ENCODE measurements around the gene PRR5.
A peak's percentile ranks its signal among the peaks of the same experiment; 100 is the strongest.

DNA sequence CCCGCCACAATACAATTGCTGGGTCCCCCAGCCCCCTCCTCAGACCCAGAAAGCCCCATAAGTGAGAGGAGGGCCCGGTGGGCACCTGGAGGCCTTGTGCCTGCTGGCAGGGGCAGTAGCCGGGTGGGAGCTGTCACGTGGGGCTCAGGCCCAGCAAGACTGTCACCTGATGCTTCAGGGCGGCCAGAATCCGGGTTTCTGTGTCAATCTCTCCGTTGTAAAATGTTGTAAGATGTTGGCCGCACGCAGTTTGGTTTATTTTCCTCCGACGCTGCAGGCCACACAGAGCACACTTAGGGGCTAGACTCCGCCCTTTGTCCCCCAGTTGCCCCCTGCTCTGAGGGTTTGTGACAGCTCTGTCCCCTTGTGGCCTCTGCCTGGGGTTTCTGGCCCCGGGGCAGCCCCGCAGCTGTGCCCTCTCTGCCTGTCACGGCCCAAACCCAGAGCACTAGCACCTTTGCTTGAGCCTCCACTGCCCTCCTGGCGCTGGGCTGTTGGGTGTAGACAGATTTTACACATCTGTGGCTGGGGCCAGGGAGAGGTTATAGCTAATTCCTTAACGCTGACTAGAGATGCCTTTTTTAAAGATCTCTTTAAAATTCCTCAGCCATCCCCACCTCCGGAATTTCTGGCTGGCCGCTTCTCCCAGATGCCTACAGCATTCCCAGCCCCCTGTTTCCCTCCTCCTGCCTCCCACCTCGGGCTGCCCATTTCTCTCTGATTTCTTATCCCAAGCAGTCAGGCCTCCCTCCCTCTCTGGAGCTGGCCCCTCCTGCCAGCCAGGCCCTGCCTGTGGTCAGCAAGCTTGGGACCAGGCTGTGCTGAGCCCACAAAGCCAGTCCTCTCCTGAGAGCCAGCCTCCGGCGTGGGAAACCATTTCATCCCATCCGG is 3.2 kb upstream of the PRR5 start:
- TF ChIP-seq SP1 (IDR thresholded peaks at IDR 0.05) (no peak), RXRA (IDR thresholded peaks at IDR 0.05) (peak in 1 of 2 donors; percentile 22), RAD21 (IDR thresholded peaks at IDR 0.05) (no peak), TAF1 (conservative IDR thresholded peaks at IDR 0.05) (no peak)
- TF ChIP-seq, protein P1, sequence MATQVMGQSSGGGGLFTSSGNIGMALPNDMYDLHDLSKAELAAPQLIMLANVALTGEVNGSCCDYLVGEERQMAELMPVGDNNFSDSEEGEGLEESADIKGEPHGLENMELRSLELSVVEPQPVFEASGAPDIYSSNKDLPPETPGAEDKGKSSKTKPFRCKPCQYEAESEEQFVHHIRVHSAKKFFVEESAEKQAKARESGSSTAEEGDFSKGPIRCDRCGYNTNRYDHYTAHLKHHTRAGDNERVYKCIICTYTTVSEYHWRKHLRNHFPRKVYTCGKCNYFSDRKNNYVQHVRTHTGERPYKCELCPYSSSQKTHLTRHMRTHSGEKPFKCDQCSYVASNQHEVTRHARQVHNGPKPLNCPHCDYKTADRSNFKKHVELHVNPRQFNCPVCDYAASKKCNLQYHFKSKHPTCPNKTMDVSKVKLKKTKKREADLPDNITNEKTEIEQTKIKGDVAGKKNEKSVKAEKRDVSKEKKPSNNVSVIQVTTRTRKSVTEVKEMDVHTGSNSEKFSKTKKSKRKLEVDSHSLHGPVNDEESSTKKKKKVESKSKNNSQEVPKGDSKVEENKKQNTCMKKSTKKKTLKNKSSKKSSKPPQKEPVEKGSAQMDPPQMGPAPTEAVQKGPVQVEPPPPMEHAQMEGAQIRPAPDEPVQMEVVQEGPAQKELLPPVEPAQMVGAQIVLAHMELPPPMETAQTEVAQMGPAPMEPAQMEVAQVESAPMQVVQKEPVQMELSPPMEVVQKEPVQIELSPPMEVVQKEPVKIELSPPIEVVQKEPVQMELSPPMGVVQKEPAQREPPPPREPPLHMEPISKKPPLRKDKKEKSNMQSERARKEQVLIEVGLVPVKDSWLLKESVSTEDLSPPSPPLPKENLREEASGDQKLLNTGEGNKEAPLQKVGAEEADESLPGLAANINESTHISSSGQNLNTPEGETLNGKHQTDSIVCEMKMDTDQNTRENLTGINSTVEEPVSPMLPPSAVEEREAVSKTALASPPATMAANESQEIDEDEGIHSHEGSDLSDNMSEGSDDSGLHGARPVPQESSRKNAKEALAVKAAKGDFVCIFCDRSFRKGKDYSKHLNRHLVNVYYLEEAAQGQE (IDR thresholded peaks at IDR 0.05), result no peak
- TF ChIP-seq, protein P2, sequence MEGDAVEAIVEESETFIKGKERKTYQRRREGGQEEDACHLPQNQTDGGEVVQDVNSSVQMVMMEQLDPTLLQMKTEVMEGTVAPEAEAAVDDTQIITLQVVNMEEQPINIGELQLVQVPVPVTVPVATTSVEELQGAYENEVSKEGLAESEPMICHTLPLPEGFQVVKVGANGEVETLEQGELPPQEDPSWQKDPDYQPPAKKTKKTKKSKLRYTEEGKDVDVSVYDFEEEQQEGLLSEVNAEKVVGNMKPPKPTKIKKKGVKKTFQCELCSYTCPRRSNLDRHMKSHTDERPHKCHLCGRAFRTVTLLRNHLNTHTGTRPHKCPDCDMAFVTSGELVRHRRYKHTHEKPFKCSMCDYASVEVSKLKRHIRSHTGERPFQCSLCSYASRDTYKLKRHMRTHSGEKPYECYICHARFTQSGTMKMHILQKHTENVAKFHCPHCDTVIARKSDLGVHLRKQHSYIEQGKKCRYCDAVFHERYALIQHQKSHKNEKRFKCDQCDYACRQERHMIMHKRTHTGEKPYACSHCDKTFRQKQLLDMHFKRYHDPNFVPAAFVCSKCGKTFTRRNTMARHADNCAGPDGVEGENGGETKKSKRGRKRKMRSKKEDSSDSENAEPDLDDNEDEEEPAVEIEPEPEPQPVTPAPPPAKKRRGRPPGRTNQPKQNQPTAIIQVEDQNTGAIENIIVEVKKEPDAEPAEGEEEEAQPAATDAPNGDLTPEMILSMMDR (IDR thresholded peaks at IDR 0.05; ENCODE audit: low read depth, low read length, missing input control), result no peak
- TF ChIP-seq, protein P3, sequence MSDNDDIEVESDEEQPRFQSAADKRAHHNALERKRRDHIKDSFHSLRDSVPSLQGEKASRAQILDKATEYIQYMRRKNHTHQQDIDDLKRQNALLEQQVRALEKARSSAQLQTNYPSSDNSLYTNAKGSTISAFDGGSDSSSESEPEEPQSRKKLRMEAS (IDR thresholded peaks at IDR 0.05), result no peak
- TF ChIP-seq, protein P4, sequence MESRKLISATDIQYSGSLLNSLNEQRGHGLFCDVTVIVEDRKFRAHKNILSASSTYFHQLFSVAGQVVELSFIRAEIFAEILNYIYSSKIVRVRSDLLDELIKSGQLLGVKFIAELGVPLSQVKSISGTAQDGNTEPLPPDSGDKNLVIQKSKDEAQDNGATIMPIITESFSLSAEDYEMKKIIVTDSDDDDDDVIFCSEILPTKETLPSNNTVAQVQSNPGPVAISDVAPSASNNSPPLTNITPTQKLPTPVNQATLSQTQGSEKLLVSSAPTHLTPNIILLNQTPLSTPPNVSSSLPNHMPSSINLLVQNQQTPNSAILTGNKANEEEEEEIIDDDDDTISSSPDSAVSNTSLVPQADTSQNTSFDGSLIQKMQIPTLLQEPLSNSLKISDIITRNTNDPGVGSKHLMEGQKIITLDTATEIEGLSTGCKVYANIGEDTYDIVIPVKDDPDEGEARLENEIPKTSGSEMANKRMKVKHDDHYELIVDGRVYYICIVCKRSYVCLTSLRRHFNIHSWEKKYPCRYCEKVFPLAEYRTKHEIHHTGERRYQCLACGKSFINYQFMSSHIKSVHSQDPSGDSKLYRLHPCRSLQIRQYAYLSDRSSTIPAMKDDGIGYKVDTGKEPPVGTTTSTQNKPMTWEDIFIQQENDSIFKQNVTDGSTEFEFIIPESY (IDR thresholded peaks at IDR 0.05), result no peak
